Measurements from ENCODE around the gene CFAP97D1.

CFAP97D1 gene

GRCh38 chr17:43830510-43831140, 50.4 kb downstream of the CFAP97D1 start:
- no peak for DNase-seq

- DNase-seq, result no peak
These were observed 51.4 kb downstream of the CFAP97D1 start for GRCh38 chr17:43831633-43832032.

GRCh38 chr17:43832168-43832975, 52.1 kb downstream of the CFAP97D1 start:
- DNase-seq, result no peak

- DNase-seq, result no peak
These were observed 53.0 kb downstream of the CFAP97D1 start, which contains the start of gene MPP3 for GRCh38 chr17:43832976-43833829. Gene MPP3, minus strand, starts transcription at chr17:43833146. Its CDS starts 1,240 bp downstream, at chr17:43831906.

GRCh38 chr17:43834106-43834505, 53.9 kb downstream of the CFAP97D1 start:
- no peak for DNase-seq
